Sigmoid colon (tissue), 4 donors: ENCODE results near the gene DIPK1B.

Experiments used
- EP300 ChIP-seq, 4 donors: sonication (generic); formaldehyde crosslinking; IDR thresholded peaks; one replicate each; pipeline ENCODE4 v1.6.1; 2017; ENCODE audit warnings: antibody characterized with exemption in 4 of 4
- POLR2A ChIP-seq, 2 donors: fragments of 450-650 bp; IDR thresholded peaks; one replicate each; pipeline ENCODE4 v1.6.1; 2016; ENCODE audit warnings: antibody characterized with exemption in 2 of 2, mild to moderate bottlenecking in 2 of 2, moderate library complexity in 2 of 2

DNA sequence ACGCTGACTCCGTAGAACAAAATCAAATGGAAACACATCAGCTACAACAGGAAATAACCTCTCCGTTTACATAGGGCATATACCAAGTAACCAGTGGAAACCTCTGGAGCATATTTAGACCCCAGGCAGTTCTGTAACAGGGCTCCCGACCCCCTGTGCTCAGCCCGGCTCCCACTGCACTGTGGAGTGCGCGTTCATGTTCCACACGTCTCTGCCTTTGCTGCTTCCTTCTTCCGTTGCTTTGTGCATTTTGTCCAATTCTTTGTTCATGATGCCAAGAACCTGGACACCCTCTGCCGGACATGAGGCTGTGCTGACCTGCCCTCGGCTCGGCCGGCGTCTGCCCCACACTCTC is 19.3 kb upstream of the DIPK1B start:
- no peak for TF ChIP-seq POLR2A (IDR thresholded peaks at IDR 0.05)
- TF ChIP-seq EP300 (IDR thresholded peaks at IDR 0.05) = no peak
